ENCODE results near the gene MAP2. TPM values are rescaled to one million over a fixed set of nuclear protein-coding genes. Genes with fewer than 3 reads are reported as not detected.
A peak's percentile ranks its signal among the peaks of the same experiment; 100 is the strongest.

Gene MAP2
- total and polyA plus RNA-seq, 2 donors (not counting 3 experiments of a cell fraction or from before 2014, with no cell fraction given), result 19.4 to 46.1 TPM

- no peak for DNase-seq (ENCODE audit: low read depth, low spot score)
- Histone ChIP-seq H3K27me3 (ENCODE audit: control insufficient read depth in 2 of 2, insufficient read depth in 2 of 2, low read length in 2 of 2) (peaks cover 0 to 2% of the 10 kb centered on the region in 2 experiments), H3K79me2 (ENCODE audit: control insufficient read depth, insufficient read depth, low read length) (no peaks in the 10 kb centered on the region), H3K4me1 (ENCODE audit: control insufficient read depth, extremely low read depth, insufficient read depth, low read length) (peaks cover 12% of the 10 kb centered on the region), H2AFZ (ENCODE audit: low read depth, low read length) (peak overlapping the region; percentile 84), H3K36me3 (ENCODE audit: control insufficient read depth in 2 of 2, extremely low read depth in 1 of 2, insufficient read depth in 2 of 2, low read length in 2 of 2) (no peaks in the 10 kb centered on the region), H3K4me2 (ENCODE audit: insufficient read depth, low read length) (peak overlapping the region; percentile 100), H4K20me1 (replicated peaks; ENCODE audit: control insufficient read depth, extremely low read depth, insufficient read depth, low read length) (no peaks in the 10 kb centered on the region), H3K4me3 (replicated peaks in 1 of 3; ENCODE audit: insufficient read depth in 1 of 3, low read depth in 1 of 3, low read length in 3 of 3) (peak overlapping the region; percentile 77 to 95 (median 85)), H3K9me1 (replicated peaks; ENCODE audit: control insufficient read depth, extremely low read depth, insufficient read depth, low read length) (no peaks in the 10 kb centered on the region), H3K9ac (replicated peaks; ENCODE audit: extremely low read depth, insufficient read depth, low read length) (peak overlapping the region; percentile 85), H3K9me3 (replicated peaks; ENCODE audit: control insufficient read depth, insufficient read depth, low read length) (no peaks in the 10 kb centered on the region), H3K27ac (ENCODE audit: insufficient read depth, low read depth, low read length) (peak overlapping the region; percentile 51)
- no peak for FAIRE-seq
- TF ChIP-seq POLR2A (IDR thresholded peaks at IDR 0.05; ENCODE audit: low read depth, low read length) (no peak), FOS (IDR thresholded peaks at IDR 0.05; ENCODE audit: borderline replicate concordance, insufficient read depth, low read length) (no peak), MAX (IDR thresholded peaks at IDR 0.05; ENCODE audit: insufficient read depth, insufficient read length) (no peak), POLR2AphosphoS5 (IDR thresholded peaks at IDR 0.05; ENCODE audit: insufficient read depth, low read depth, low read length) (no peak), GATA2 (IDR thresholded peaks at IDR 0.05; ENCODE audit: insufficient read depth, insufficient read length, low read depth, low read length) (no peak), JUN (IDR thresholded peaks at IDR 0.05; ENCODE audit: borderline replicate concordance, insufficient read depth, insufficient read length, low read depth) (no peak), EZH2 (IDR thresholded peaks at IDR 0.05; ENCODE audit: borderline replicate concordance, low read depth, low read length, severe bottlenecking) (no peak), CTCF (IDR thresholded peaks at IDR 0.05; ENCODE audit: extremely low read depth in 1 of 2, insufficient read depth in 1 of 2, low read depth in 1 of 2, low read length in 2 of 2) (no peak), MYC (IDR thresholded peaks at IDR 0.05; ENCODE audit: low read depth, low read length) (no peak)
- intact Hi-C loops (cut with micrococcal nuclease), result loop anchor here (1.0 to 2.0 kb wide), 8 partner anchors 51 to 746 kb away; partner anchors contain the start of gene KANSL1L
- BruUV-seq (replicated peaks), result no TSS peak
- CTCF ChIA-PET, result interaction anchor here (0.6 to 6.4 kb wide), 45 partner anchors 8 to 1030 kb away, joined by 3 to 254 read pairs (median 6); partner anchors contain the start of gene UNC80
- POLR2A ChIA-PET, result no interaction called here
- dilution Hi-C loops (cut with MboI; ENCODE audit: extremely low pct_ligation_motif_present, low sequenced_read_pairs), result no loop called here
Measured at GRCh38 chr2:209424781-209425470, 1.1 kb downstream of the MAP2 start.

Measured in endothelial cell of umbilical vein (primary cell).